Measurements from ENCODE around the gene ETFB. TPM values are rescaled to one million over a fixed set of nuclear protein-coding genes. Genes with fewer than 3 reads are reported as not detected.
"Not testable (repeated sequence)": the region's sequence is repeated elsewhere in the genome, so short reads cannot be mapped to it uniquely, and the experiment has no call there.

ETFB gene
- 58.5 TPM for polyA plus RNA-seq (2013, experiment 1 of 2)
- 50.5 TPM for polyA plus RNA-seq (2013, experiment 2 of 2)

GRCh38 chr19:51365965-51366388, at the start of gene ETFB:
Gene ETFB (minus strand): TSS chr19:51366388. CDS start chr19:51366326, 62 bp downstream.
- H3K36me3 ChIP-seq (ENCODE audit: control insufficient read depth, insufficient read depth, low read length): no peaks in the 10 kb centered on the region
- 0 to 2% methylated on average over 9 to 17 of the region's 27 CpGs for WGBS, 2 experiments (ENCODE audit: insufficient coverage in 2 of 2)
- peak within 1 kb of the TSS; percentile 97 for H3K27ac ChIP-seq (ENCODE audit: low read depth, low read length, severe bottlenecking)
- no peaks in the 10 kb centered on the region for H3K9me3 ChIP-seq (ENCODE audit: control insufficient read depth, low read length)
- peaks cover 36% of the 10 kb centered on the region for H3K4me1 ChIP-seq (ENCODE audit: control insufficient read depth, insufficient read depth, low read length, poor library complexity, severe bottlenecking)
- peak within 1 kb of the TSS; percentile 96 for H3K4me3 ChIP-seq (ENCODE audit: extremely low read depth, insufficient read depth, low read length, poor library complexity, severe bottlenecking)

GRCh38 chr19:51415187-51415586, 49.0 kb upstream of the ETFB start:
- H3K36me3 ChIP-seq (ENCODE audit: control insufficient read depth, insufficient read depth, low read length): no peaks in the 10 kb centered on the region
- no peak overlapping the region for H3K27ac ChIP-seq (ENCODE audit: low read depth, low read length, severe bottlenecking)
- no peaks in the 10 kb centered on the region for H3K4me1 ChIP-seq (ENCODE audit: control insufficient read depth, insufficient read depth, low read length, poor library complexity, severe bottlenecking)
- no peak overlapping the region for H3K4me3 ChIP-seq (ENCODE audit: extremely low read depth, insufficient read depth, low read length, poor library complexity, severe bottlenecking)
- H3K9me3 ChIP-seq (ENCODE audit: control insufficient read depth, low read length): no peaks in the 10 kb centered on the region
- WGBS, 2 experiments (ENCODE audit: insufficient coverage in 2 of 2): 91 to 92% methylated on average over 7 to 9 of the region's 12 CpGs

GRCh38 chr19:51410950-51411748, 45.0 kb upstream of the ETFB start:
- no peaks in the 10 kb centered on the region for H3K36me3 ChIP-seq (ENCODE audit: control insufficient read depth, insufficient read depth, low read length)
- 88 to 98% methylated on average over 11 of the region's 15 CpGs for WGBS, 2 experiments (ENCODE audit: insufficient coverage in 2 of 2)
- no peak overlapping the region for H3K4me3 ChIP-seq (ENCODE audit: extremely low read depth, insufficient read depth, low read length, poor library complexity, severe bottlenecking)
- H3K4me1 ChIP-seq (ENCODE audit: control insufficient read depth, insufficient read depth, low read length, poor library complexity, severe bottlenecking): peaks cover 6% of the 10 kb centered on the region
- peaks cover 4% of the 10 kb centered on the region for H3K9me3 ChIP-seq (ENCODE audit: control insufficient read depth, low read length)
- no peak overlapping the region for H3K27ac ChIP-seq (ENCODE audit: low read depth, low read length, severe bottlenecking)

- H3K36me3 ChIP-seq (ENCODE audit: control insufficient read depth, insufficient read depth, low read length): no peaks in the 10 kb centered on the region
- WGBS, 2 experiments (ENCODE audit: insufficient coverage in 2 of 2): 70 to 80% methylated on average over 6 of the region's 6 CpGs
- no peak overlapping the region for H3K4me3 ChIP-seq (ENCODE audit: extremely low read depth, insufficient read depth, low read length, poor library complexity, severe bottlenecking)
- H3K4me1 ChIP-seq (ENCODE audit: control insufficient read depth, insufficient read depth, low read length, poor library complexity, severe bottlenecking): peaks cover 6% of the 10 kb centered on the region
- no peak overlapping the region for H3K27ac ChIP-seq (ENCODE audit: low read depth, low read length, severe bottlenecking)
- H3K9me3 ChIP-seq (ENCODE audit: control insufficient read depth, low read length): peaks cover 23% of the 10 kb centered on the region
These were observed 41.4 kb upstream of the ETFB start for GRCh38 chr19:51407511-51408131.

GRCh38 chr19:51402117-51402516, 35.9 kb upstream of the ETFB start:
- Histone ChIP-seq H3K27ac (ENCODE audit: low read depth, low read length, severe bottlenecking) (no peak overlapping the region), H3K4me3 (ENCODE audit: extremely low read depth, insufficient read depth, low read length, poor library complexity, severe bottlenecking) (no peak overlapping the region), H3K9me3 (ENCODE audit: control insufficient read depth, low read length) (peaks cover 44% of the 10 kb centered on the region), H3K36me3 (ENCODE audit: control insufficient read depth, insufficient read depth, low read length) (no peaks in the 10 kb centered on the region), H3K4me1 (ENCODE audit: control insufficient read depth, insufficient read depth, low read length, poor library complexity, severe bottlenecking) (no peaks in the 10 kb centered on the region)
- WGBS, 2 experiments (ENCODE audit: insufficient coverage in 2 of 2): 95% methylated on average over 9 of the region's 9 CpGs

- WGBS, 2 experiments (ENCODE audit: insufficient coverage in 2 of 2): 92 to 100% methylated on average over 5 to 6 of the region's 7 CpGs
- H3K4me3 ChIP-seq (ENCODE audit: extremely low read depth, insufficient read depth, low read length, poor library complexity, severe bottlenecking); H3K36me3 ChIP-seq (ENCODE audit: control insufficient read depth, insufficient read depth, low read length); H3K4me1 ChIP-seq (ENCODE audit: control insufficient read depth, insufficient read depth, low read length, poor library complexity, severe bottlenecking); H3K27ac ChIP-seq (ENCODE audit: low read depth, low read length, severe bottlenecking): not testable (repeated sequence)
- H3K9me3 ChIP-seq (ENCODE audit: control insufficient read depth, low read length): peaks cover 33% of the 10 kb centered on the region
These were observed 33.7 kb upstream of the ETFB start for GRCh38 chr19:51399936-51400335.

- H3K9me3 ChIP-seq (ENCODE audit: control insufficient read depth, low read length): peaks cover 30% of the 10 kb centered on the region
- H3K27ac ChIP-seq (ENCODE audit: low read depth, low read length, severe bottlenecking): no peak overlapping the region
- WGBS, 2 experiments (ENCODE audit: insufficient coverage in 2 of 2): 40% methylated on average over 1 of the region's 5 CpGs; no CpG with 5 or more reads in 1 of the 2 experiments
- H3K4me3 ChIP-seq (ENCODE audit: extremely low read depth, insufficient read depth, low read length, poor library complexity, severe bottlenecking): no peak overlapping the region
- no peaks in the 10 kb centered on the region for H3K4me1 ChIP-seq (ENCODE audit: control insufficient read depth, insufficient read depth, low read length, poor library complexity, severe bottlenecking)
- H3K36me3 ChIP-seq (ENCODE audit: control insufficient read depth, insufficient read depth, low read length): no peaks in the 10 kb centered on the region
These were observed 33.0 kb upstream of the ETFB start for GRCh38 chr19:51399231-51399630.

- H3K4me3 ChIP-seq (ENCODE audit: extremely low read depth, insufficient read depth, low read length, poor library complexity, severe bottlenecking): no peak overlapping the region
- peak overlapping the region; percentile 58 for H3K27ac ChIP-seq (ENCODE audit: low read depth, low read length, severe bottlenecking)
- H3K4me1 ChIP-seq (ENCODE audit: control insufficient read depth, insufficient read depth, low read length, poor library complexity, severe bottlenecking): no peaks in the 10 kb centered on the region
- WGBS, 2 experiments (ENCODE audit: insufficient coverage in 2 of 2): 65 to 71% methylated on average over 3 to 4 of the region's 7 CpGs
- no peaks in the 10 kb centered on the region for H3K36me3 ChIP-seq (ENCODE audit: control insufficient read depth, insufficient read depth, low read length)
- peaks cover 25% of the 10 kb centered on the region for H3K9me3 ChIP-seq (ENCODE audit: control insufficient read depth, low read length)
These were observed 32.0 kb upstream of the ETFB start for GRCh38 chr19:51398096-51398704.

GRCh38 chr19:51397453-51397852, 31.3 kb upstream of the ETFB start:
- H3K9me3 ChIP-seq (ENCODE audit: control insufficient read depth, low read length): peaks cover 19% of the 10 kb centered on the region
- H3K4me1 ChIP-seq (ENCODE audit: control insufficient read depth, insufficient read depth, low read length, poor library complexity, severe bottlenecking); H3K36me3 ChIP-seq (ENCODE audit: control insufficient read depth, insufficient read depth, low read length); H3K4me3 ChIP-seq (ENCODE audit: extremely low read depth, insufficient read depth, low read length, poor library complexity, severe bottlenecking): not testable (repeated sequence)
- peak overlapping the region; percentile 58 for H3K27ac ChIP-seq (ENCODE audit: low read depth, low read length, severe bottlenecking)
- 87 to 96% methylated on average over 9 of the region's 9 CpGs for WGBS, 2 experiments (ENCODE audit: insufficient coverage in 2 of 2)

GRCh38 chr19:51396175-51396574, 30.0 kb upstream of the ETFB start:
- Histone ChIP-seq H3K27ac (ENCODE audit: low read depth, low read length, severe bottlenecking) (no peak overlapping the region), H3K4me3 (ENCODE audit: extremely low read depth, insufficient read depth, low read length, poor library complexity, severe bottlenecking) (no peak overlapping the region), H3K36me3 (ENCODE audit: control insufficient read depth, insufficient read depth, low read length) (no peaks in the 10 kb centered on the region), H3K9me3 (ENCODE audit: control insufficient read depth, low read length) (peaks cover 6% of the 10 kb centered on the region), H3K4me1 (ENCODE audit: control insufficient read depth, insufficient read depth, low read length, poor library complexity, severe bottlenecking) (no peaks in the 10 kb centered on the region)
- 84% methylated on average over 2 of the region's 2 CpGs; no CpG with 5 or more reads in 1 of the 2 experiments for WGBS, 2 experiments (ENCODE audit: insufficient coverage in 2 of 2)
